Measurements from ENCODE around the gene ZNF275.

DNA sequence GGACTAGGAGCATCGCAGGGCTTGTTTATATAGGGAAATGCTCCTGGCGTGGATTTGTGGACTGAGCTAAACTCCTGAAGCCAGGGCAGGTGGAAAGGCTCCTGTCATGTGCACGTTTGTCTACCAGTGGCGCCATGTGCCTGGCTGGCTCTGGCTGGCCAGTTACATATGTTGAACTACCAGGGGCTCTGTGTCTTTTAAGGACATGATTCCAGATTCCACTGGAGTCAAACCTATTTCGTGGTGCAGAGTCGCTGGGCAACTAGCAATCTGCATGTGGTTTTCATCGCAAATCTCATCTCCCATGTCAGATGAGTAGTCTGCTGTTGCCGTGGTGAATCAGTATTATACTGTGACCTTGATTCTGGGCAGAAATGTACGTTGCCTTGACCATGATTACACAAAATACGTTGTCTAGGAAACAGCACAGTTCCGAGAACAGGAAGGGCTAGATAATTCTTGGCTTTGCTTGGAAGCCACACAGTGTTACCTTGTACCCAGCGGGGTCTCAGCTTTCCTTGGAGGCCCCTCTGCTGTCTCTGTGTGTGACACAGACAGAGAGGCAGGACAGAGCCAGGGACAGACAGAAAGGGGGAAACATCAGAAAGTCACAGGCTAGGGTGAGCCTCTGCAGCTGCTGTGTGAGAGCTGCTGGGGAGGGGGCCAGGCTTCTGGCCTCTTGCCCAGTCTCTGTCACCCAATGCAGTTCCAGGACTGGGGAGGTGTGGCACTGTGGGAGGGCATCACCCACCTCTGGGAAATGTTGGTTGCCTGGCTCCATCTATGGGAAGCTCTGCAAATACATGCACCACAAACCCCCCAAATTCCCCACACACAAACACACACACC, 48.0 kb downstream of the ZNF275 start:
- TF ChIP-seq, protein P1, sequence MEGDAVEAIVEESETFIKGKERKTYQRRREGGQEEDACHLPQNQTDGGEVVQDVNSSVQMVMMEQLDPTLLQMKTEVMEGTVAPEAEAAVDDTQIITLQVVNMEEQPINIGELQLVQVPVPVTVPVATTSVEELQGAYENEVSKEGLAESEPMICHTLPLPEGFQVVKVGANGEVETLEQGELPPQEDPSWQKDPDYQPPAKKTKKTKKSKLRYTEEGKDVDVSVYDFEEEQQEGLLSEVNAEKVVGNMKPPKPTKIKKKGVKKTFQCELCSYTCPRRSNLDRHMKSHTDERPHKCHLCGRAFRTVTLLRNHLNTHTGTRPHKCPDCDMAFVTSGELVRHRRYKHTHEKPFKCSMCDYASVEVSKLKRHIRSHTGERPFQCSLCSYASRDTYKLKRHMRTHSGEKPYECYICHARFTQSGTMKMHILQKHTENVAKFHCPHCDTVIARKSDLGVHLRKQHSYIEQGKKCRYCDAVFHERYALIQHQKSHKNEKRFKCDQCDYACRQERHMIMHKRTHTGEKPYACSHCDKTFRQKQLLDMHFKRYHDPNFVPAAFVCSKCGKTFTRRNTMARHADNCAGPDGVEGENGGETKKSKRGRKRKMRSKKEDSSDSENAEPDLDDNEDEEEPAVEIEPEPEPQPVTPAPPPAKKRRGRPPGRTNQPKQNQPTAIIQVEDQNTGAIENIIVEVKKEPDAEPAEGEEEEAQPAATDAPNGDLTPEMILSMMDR (IDR thresholded peaks at IDR 0.05), result no peak
- no peak for TF ChIP-seq POLR2A (IDR thresholded peaks at IDR 0.05)
